Suppressor macrophage treated with lipopolysaccharide for 4 hours (primary cell): ENCODE results near the gene ISOC2.
A peak's percentile ranks its signal among the peaks of the same experiment; 100 is the strongest.
"Not testable (repeated sequence)": the region's sequence is repeated elsewhere in the genome, so short reads cannot be mapped to it uniquely, and the experiment has no call there.

ENCODE experiments used
- DNase-seq: peaks from one replicate; pipeline ENCODE4 v3.0.0-alpha.2; 2020

Gene ISOC2

GRCh38 chr19:55456347-55456746 lies 5.1 kb downstream of the ISOC2 start:
- DNase-seq, result no peak

GRCh38 chr19:55455576-55456235 lies 5.7 kb downstream of the ISOC2 start:
- DNase-seq, result no peak

DNA sequence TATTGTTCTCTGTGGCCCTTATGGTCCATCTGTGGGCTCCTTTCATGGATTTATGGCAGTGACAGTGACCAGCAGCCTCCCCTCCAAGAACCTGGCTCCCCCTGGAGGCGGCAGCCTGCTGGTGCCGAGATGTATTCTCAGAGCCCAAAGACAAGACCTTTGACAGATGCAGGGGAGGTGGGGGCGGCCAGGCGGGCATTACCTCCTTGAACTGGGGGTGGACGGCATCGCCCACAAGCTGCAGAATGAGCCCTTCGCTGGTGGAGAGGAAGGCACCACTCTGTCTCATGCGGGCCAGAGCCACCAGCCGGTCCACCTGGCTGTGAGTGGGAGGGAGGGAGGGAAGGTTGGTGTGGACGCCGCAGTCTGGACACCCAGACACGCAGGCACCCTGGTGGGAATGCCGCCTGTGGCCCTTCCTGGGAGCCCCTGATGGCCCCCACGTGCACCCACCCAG lies 6.6 kb downstream of the ISOC2 start:
- peak; percentile 56 for DNase-seq

- no peak for DNase-seq
These were observed 7.8 kb downstream of the ISOC2 start for GRCh38 chr19:55453511-55454260.

- DNase-seq, result peak; percentile 41
These were observed 8.6 kb downstream of the ISOC2 start for GRCh38 chr19:55452749-55453346.

DNA sequence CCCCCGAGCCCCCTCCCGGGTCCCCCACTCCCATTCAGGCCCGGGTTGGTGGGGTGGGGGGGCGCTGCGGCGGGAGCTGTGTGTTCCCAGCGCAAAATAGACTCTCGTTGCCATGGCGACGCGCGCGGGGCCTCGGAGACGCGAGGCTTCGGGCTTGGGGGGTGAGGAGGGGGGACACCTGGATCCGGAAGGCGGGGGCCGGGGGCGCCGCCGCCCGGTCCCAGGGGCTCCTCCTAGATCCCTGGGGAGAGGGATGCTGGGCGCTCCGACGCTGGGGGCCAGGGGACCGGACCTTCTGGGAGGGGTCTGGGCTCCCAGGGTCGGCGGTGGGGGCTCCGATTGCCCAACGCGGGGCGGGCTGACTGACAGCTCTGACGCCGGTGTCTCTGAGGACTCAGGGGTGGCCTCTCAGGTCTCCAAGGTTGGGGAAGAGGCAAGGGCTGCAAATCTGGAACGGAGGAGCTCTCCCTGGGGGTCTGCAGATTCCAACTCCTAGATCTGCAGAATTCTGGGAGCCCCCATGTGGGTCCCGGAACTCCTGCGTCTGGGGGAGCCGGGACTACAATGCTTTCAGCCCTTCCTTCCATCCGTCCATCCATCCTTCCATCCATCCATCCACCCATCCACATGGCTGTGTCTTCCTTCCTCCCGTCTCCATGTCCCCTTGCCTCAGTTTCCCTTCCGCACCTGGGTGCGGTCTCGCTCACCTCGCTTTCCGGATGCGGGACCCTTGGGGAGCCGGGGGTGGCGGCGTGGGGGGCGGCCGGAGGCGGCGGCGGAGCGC lies 9.3 kb downstream of the ISOC2 start:
- no peak for DNase-seq

- no peak for DNase-seq
These were observed 10.1 kb downstream of the ISOC2 start for GRCh38 chr19:55451163-55451964.

- DNase-seq, result no peak
These were observed 12.0 kb downstream of the ISOC2 start for GRCh38 chr19:55449469-55449868.

DNA sequence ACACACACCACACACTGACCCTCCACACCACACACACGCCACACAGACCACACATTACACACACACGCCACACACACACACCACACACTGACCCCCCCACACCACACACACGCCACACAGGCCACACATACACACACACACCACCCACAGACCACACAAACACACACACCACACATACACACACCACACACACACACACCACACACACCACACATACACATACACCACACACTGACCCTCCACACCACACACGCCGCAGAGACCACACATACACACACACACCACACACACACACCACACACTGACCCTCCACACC lies 13.3 kb downstream of the ISOC2 start:
- DNase-seq, result not testable (repeated sequence)

GRCh38 chr19:55447421-55448174 lies 13.8 kb downstream of the ISOC2 start:
- no peak for DNase-seq

DNA sequence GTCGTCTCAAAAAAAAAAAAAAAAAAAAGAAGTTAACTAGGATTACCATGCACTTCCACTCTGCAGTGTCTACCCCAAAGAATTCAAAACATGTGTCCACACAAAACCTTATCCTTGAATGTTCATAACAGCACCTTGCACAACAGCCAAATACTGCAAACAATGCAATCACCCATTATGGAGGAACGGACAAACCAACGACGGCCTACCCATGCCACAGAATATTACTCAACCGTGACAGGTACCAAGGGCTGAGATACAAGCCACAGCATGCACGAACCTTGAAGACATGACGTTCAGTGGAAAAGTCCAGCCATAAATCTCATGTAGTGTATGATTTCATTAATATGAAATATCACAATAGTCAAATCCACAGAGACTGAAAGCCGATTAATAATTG lies 15.4 kb downstream of the ISOC2 start:
- no peak for DNase-seq

- DNase-seq, result no peak
These were observed 16.8 kb downstream of the ISOC2 start for GRCh38 chr19:55444646-55445045.

GRCh38 chr19:55443824-55444480 lies 17.5 kb downstream of the ISOC2 start:
- no peak for DNase-seq

GRCh38 chr19:55443045-55443823 lies 18.2 kb downstream of the ISOC2 start, which contains the start of gene SHISA7:
Gene SHISA7 (minus strand): TSS chr19:55443300. CDS start chr19:55442863, 437 bp downstream.
- DNase-seq, result no peak

GRCh38 chr19:55442372-55442961 lies 19.0 kb downstream of the ISOC2 start:
- no peak for DNase-seq

DNA sequence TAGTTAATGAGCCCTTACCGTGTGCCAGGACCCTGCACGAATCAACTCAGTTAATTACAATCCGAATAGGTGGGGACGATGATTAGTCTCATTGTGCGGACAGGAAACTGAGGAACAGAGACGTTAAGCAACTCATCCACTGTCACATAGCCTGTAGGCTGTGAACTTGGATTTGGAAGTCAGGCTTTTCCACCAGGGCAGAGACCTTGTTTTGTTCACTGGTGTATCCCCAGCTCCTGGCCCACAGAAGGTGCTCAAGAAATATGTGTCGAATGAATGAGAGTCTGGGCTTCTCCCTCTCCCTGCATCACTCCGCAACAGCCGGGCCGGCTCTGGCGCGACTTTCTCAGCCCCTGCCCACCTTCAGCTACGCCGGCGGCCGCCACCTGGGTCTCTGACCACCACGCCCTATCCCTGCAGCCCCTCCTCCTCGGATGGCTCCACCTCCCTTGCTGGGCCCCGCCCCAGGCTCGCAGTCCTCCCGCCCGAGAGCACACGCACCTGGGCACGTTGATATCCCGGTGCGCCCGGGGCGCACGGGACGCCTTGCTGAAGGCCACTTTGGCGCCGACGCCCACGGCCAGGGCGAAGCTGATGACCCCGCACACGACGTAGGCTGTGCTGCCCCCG lies 19.6 kb downstream of the ISOC2 start:
- DNase-seq, result no peak

DNA sequence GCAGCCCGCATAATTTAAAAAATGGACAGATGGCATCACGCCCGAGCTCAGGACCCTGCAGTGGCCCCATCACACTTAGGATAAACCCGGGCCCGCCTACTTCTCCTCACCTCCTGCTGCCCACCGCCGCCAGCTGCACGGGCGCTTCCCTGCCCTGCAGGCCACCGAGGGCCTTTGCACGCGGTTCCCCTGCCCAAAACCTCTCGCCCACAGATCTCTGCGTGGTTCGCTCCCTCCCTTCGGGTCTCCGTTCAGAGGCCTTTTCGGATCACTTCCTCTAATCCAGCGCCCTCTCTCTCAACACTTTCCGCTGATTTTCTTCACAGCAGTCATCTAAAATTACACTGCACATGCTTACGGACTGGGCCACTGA lies 20.1 kb downstream of the ISOC2 start:
- DNase-seq, result peak; percentile 66

- DNase-seq, result peak; percentile 35
These were observed 20.9 kb downstream of the ISOC2 start for GRCh38 chr19:55440411-55441105.

- no peak for DNase-seq
These were observed 22.4 kb downstream of the ISOC2 start for GRCh38 chr19:55439052-55439451.
